ENCODE results near the gene GREB1.

Gene GREB1, protein sequence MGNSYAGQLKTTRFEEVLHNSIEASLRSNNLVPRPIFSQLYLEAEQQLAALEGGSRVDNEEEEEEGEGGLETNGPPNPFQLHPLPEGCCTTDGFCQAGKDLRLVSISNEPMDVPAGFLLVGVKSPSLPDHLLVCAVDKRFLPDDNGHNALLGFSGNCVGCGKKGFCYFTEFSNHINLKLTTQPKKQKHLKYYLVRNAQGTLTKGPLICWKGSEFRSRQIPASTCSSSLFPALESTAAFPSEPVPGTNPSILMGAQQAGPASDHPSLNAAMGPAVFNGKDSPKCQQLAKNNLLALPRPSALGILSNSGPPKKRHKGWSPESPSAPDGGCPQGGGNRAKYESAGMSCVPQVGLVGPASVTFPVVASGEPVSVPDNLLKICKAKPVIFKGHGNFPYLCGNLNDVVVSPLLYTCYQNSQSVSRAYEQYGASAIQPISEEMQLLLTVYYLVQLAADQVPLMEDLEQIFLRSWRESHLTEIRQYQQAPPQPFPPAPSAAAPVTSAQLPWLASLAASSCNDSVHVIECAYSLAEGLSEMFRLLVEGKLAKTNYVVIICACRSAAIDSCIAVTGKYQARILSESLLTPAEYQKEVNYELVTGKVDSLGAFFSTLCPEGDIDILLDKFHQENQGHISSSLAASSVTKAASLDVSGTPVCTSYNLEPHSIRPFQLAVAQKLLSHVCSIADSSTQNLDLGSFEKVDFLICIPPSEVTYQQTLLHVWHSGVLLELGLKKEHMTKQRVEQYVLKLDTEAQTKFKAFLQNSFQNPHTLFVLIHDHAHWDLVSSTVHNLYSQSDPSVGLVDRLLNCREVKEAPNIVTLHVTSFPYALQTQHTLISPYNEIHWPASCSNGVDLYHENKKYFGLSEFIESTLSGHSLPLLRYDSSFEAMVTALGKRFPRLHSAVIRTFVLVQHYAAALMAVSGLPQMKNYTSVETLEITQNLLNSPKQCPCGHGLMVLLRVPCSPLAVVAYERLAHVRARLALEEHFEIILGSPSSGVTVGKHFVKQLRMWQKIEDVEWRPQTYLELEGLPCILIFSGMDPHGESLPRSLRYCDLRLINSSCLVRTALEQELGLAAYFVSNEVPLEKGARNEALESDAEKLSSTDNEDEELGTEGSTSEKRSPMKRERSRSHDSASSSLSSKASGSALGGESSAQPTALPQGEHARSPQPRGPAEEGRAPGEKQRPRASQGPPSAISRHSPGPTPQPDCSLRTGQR (N-terminal part only)

DNA sequence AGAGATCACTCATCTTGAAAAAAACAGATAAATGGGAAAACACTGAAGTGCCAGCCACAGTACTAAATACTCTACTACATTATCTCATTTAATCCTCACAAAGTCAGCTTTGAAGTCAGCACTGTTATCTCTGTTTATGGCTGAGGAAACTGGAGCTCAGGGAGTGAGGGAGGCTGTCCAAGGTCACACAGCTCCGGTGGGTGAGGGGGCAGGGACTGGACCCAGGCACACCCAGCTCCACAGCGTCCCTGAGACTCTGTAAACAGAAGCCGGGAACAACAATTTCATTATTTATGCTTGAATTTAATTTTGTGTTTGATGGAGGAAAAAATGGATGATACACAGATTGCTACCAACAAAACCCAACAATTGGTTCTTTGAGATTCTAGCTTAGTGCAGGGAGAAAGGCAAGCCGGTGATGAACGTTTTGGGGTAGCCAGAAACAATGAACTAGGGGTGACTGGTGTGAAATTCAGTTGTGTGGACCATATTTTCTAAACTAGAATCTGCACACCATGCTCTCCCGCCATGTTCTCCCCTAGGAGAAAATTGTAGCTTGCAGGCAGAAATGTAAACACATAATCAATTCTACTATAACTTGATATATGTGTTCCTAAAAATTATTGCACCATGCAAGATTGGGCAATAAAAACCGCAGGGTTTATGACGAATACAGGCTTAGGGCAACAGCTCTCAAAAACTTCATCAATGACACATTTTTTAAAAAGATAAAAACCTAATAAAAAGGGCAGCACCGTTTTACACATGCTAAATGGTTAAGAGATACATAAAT is at the start of gene GREB1:
Gene GREB1, plus strand, starts transcription at position 768 of the 793 bp plus-strand sequence. CDS start 22,570 bp downstream, outside the sequence.
- DNase-seq (ENCODE audit: low read depth), result no peak

GRCh38 chr2:11488809-11489208 is 45.0 kb upstream of the GREB1 start:
- no peak for DNase-seq (ENCODE audit: low read depth)

DNA sequence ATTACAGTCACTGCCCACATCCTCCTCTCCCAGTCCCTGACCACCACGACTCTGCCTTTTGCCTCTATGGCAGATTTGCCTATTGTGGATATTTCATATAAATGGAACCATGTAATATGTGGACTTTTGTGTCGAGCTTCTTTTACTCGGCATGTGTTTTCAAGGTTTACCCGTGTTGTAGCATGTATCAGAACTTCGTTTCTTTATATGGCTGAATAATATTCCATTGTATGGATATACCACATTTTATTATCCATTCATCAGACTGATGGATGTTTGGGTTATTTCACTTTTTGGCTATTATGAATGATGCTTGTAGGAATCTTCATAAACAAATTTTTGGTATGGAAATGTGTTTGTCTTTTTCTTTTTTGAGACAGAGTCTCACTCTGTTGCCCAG is 43.7 kb upstream of the GREB1 start:
- DNase-seq (ENCODE audit: low read depth), result no peak

DNA sequence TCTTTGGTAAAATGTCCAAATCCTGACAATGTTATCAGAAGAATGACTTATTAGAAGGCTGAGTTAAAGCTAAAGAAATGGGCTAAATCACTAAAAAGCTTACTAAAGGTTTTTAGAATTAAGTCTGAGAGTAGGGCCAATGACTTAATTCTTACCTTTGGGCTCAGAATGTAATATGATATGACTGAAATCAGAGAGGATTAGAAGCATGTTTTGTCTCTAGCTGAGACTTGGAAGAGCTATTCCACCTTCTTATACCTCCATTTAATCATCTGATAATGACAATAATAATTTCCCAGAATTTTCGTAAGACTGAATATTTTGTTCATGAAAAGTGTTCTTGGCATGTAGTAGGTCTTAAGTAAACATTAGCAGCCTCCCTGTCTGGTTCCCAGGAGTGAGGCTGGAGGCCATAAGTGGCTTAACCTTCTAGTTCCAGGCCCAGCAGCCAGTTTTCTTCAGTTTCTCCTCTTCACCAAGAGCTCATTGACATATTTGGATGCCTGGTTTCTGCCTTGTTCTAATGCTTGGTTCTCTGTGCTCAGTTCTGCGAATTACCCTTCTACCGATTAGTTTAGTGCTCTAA is 42.4 kb upstream of the GREB1 start:
- no peak for DNase-seq (ENCODE audit: low read depth)

GRCh38 chr2:11492244-11492643 is 41.6 kb upstream of the GREB1 start:
- no peak for DNase-seq (ENCODE audit: low read depth)

- DNase-seq (ENCODE audit: low read depth), result no peak
Measured at GRCh38 chr2:11492720-11493119, 41.1 kb upstream of the GREB1 start.

DNA sequence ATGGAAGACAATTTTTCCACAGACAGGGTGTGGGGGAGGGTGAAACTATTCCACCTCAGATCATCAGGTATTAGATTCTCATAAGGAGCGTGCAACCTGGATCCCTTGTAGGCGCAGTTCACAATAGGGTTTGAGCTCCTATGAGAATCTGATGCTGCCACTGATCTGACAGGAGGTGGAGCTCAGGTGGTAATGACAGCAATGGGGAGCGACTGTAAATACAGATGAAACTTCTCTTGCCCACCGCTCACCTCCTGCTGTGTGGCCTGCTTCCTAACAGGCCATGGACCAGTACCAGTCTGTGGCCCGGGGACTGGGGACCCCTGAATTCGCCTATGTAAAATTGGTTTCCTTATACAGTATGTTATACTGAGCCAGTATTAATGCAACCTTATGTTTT is 40.6 kb upstream of the GREB1 start:
- no peak for DNase-seq (ENCODE audit: low read depth)

DNA sequence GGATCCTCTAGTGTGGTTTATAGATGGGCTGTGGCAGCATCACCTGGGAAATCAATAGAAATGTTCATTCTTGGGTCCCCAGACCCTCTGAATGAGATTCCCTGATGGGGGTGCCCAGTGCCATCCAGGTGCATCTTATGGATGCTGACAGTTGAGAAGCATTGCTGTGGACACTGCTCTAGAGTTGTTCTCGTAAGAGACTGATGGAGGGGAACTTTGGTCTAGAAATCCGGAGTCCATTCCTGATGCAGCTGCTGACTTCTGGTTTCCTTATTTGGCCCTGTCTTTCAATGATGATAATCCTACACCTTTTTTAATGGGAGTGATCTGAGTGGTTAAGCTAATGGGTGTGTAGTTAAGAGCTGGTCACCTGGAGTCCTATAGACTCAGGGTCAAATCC is 39.5 kb upstream of the GREB1 start:
- no peak for DNase-seq (ENCODE audit: low read depth)

DNA sequence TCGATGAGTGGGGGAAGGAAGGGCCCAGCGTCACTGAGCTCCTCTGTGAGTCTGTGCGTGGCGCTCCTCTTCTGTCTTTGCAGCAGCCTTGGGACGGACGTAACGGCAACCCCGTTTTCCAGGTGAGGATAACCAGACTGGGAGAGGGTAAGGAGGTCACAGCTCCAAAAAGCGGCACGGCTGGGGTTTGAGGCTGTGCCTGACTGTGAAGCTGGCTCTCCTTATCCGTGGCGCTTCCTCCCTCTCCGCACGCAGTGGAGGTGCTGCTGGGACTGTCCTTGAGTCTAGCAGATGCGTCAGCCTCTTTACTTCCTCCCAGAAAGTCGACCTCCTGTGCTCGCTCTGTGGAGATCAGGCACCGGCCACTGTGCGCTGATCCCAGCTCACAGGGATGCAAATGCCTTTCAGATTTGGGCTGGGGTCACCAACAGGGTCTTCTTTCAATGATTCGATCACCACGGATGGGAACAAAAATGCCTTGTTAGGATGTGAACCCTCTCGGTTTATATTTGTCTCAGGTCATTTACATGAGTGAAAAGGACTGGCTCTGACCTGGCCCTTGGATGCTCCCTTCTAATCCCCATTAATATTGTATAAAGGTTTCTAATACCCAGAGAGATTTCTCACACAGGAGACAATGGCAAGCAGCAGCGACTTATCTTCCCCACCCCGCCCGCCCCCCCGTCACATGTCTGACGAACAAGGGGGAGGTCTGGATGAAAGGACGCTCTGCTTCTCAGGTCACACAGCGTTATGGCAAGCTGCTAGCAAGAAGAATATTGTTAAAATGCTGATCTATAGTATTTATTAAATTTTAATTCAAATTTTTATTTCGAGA is 37.8 kb upstream of the GREB1 start:
- DNase-seq (ENCODE audit: low read depth), result no peak

GRCh38 chr2:11498543-11499034 is 35.3 kb upstream of the GREB1 start:
- DNase-seq (ENCODE audit: low read depth), result no peak

- no peak for DNase-seq (ENCODE audit: low read depth)
Measured at GRCh38 chr2:11499081-11499743, 34.6 kb upstream of the GREB1 start.

- DNase-seq (ENCODE audit: low read depth), result no peak
Measured at GRCh38 chr2:11500702-11501303, 33.0 kb upstream of the GREB1 start.

DNA sequence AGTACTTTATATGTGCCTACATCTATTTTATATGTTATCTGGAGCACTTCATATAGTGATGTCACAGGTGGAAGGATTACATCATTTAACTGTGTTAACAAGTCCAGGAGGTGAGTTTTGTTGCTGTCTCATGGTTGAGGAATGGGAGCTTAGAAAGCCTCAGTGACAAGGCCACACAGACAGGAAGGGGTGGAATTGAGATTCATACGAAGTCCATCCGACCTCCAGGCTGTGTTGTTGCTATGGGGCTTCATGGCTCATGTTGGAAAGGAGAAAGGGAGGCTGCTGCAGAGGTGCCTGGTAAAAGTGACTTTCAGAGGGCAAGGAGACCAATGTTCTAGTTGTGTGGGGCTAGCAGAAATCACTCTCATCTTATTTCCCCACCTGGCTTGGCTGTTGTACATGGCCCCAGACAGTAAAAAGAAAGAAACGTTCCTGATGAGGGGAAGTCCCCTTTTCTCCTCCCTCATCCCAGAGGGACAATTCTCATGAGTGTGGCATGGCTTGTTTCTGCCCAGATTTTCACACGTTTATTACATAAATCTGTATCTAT is 31.0 kb upstream of the GREB1 start:
- DNase-seq (ENCODE audit: low read depth), result no peak

- DNase-seq (ENCODE audit: low read depth), result no peak
Measured at GRCh38 chr2:11503354-11503927, 30.4 kb upstream of the GREB1 start.

- no peak for DNase-seq (ENCODE audit: low read depth)
Measured at GRCh38 chr2:11505652-11506610, 27.9 kb upstream of the GREB1 start.

- DNase-seq (ENCODE audit: low read depth), result no peak
Measured at GRCh38 chr2:11506611-11506969, 27.3 kb upstream of the GREB1 start.

DNA sequence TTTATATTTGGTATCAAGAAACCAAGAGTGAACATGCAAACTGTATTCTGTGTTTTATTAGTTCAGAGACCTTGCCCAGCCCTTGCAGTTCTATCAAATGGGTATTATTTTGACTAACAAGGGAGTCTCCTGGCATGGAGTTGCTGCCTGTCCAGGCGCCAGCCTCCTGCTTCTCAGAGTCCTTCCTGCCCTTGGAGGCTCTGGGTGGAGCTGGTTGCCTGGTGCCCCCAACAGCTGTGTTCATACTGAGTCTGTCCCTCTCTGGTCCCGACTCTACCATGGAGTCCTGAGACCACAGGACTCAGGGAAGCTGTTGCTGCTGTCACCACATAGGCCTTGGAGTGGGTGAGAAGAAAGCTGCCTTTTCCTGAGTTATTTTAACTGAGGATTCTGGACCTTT is 26.3 kb upstream of the GREB1 start:
- DNase-seq (ENCODE audit: low read depth), result no peak

Measured in activated T-cell treated with anti-CD3 and anti-CD28 coated beads for 24 hours (primary cell).